ENCODE results near the gene SIAH2. TPM values are rescaled to one million over a fixed set of nuclear protein-coding genes. Genes with fewer than 3 reads are reported as not detected.

SIAH2 gene
- polyA plus RNA-seq, 3 donors = 24.6 to 43.5 (median 28.2) TPM

DNA sequence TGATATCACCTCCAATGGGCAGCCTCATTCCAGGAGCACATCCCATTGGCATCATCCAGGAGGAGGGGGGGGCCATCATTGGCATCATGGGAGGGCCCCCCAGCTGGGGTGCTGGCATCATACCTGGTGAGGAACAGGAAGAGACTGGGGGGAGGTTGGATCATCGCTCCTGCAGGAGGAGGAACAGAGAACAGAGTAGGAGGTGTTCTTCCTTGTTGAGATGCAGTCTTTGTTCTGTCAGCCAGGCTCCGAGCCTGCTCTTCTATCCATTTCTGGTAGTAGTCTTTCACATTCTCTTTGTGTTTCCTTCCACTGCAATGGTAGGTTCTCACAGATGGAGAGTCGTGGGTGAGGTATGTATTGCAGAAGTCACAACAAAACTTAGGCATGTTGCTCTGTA is 42.5 kb downstream of the SIAH2 start:
- Mint-ChIP-seq H3K27ac (no peak overlapping the region), H3K4me3 (no peak overlapping the region), H3K36me3 (no peaks in the 10 kb centered on the region), H3K27me3 (ENCODE audit: low read depth in 3 of 3) (peaks cover 1 to 3% (median 2%) of the 10 kb centered on the region in 3 donors), H3K4me1 (peaks cover 2% of the 10 kb centered on the region), H3K9me3 (peaks cover 0 to 5% (median 0%) of the 10 kb centered on the region in 7 donors)
- WGBS (ENCODE audit: insufficient coverage) = 83% methylated on average over 1 of the region's 3 CpGs
- H3K9me3 ChIP-seq (replicated peaks in 1 of 2; ENCODE audit: control insufficient read depth in 1 of 2, insufficient read depth in 1 of 2, low read length in 2 of 2) = no peaks in the 10 kb centered on the region
- H3K4me2 ChIP-seq (replicated peaks; ENCODE audit: extremely low read depth, low read length, poor library complexity, severe bottlenecking) = no peak overlapping the region
- H3K36me3 ChIP-seq (replicated peaks in 1 of 2; ENCODE audit: control insufficient read depth in 1 of 2, insufficient read depth in 2 of 2, low read length in 2 of 2) = no peaks in the 10 kb centered on the region
- H3K27me3 ChIP-seq (ENCODE audit: control insufficient read depth in 2 of 2, insufficient read depth in 2 of 2, low read length in 2 of 2) = no peaks in the 10 kb centered on the region
- intact Hi-C loops (cut with micrococcal nuclease) = loop anchor here (2.0 to 10.0 kb wide), 4 partner anchors 54 to 424 kb away; no protein-coding TSS in a partner anchor
- H3K9ac ChIP-seq (ENCODE audit: insufficient read depth, low read length, poor library complexity, severe bottlenecking) = no peak overlapping the region
- H3K4me1 ChIP-seq (ENCODE audit: control insufficient read depth in 1 of 2, insufficient read depth in 2 of 2, low read length in 2 of 2) = peaks cover 0 to 3% of the 10 kb centered on the region in 2 donors
- H2AFZ ChIP-seq (ENCODE audit: insufficient read depth, low read depth, low read length, poor library complexity, severe bottlenecking) = no peak overlapping the region
- no peak for DNase-seq
- TF ChIP-seq, protein P1, sequence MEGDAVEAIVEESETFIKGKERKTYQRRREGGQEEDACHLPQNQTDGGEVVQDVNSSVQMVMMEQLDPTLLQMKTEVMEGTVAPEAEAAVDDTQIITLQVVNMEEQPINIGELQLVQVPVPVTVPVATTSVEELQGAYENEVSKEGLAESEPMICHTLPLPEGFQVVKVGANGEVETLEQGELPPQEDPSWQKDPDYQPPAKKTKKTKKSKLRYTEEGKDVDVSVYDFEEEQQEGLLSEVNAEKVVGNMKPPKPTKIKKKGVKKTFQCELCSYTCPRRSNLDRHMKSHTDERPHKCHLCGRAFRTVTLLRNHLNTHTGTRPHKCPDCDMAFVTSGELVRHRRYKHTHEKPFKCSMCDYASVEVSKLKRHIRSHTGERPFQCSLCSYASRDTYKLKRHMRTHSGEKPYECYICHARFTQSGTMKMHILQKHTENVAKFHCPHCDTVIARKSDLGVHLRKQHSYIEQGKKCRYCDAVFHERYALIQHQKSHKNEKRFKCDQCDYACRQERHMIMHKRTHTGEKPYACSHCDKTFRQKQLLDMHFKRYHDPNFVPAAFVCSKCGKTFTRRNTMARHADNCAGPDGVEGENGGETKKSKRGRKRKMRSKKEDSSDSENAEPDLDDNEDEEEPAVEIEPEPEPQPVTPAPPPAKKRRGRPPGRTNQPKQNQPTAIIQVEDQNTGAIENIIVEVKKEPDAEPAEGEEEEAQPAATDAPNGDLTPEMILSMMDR (IDR thresholded peaks at IDR 0.05) = no peak
- H4K20me1 ChIP-seq (ENCODE audit: insufficient read depth, low read length) = no peaks in the 10 kb centered on the region
- no peak overlapping the region for H3K4me3 ChIP-seq (replicated peaks in 1 of 3; ENCODE audit: low read depth in 2 of 3, low read length in 3 of 3)
- no peak overlapping the region for H3K27ac ChIP-seq (ENCODE audit: low read depth in 1 of 2, low read length in 2 of 2)
- no peaks in the 10 kb centered on the region for H3K79me2 ChIP-seq (ENCODE audit: insufficient read depth, low read length)

DNA sequence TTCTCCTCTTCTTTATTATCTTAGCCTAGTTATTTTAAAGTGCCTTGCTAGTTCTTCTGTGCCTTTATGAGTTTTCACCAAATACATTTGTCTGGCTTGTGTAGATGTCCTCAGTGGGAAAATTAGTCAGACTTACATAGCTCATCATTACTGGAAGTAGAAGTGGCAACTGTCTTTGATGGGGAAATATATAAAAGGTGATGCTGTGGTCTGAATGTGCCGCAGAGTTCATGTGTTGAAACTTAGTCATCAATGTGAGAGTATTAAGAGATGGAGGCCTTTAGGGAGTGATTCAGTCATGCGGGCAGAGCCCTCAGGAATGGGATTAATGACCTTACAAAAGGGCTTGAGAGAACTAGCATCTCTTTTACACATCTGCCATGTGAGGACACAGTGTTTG is 52.9 kb downstream of the SIAH2 start:
- Histone ChIP-seq H4K20me1 (ENCODE audit: insufficient read depth, low read length) (no peaks in the 10 kb centered on the region), H3K4me3 (replicated peaks in 1 of 3; ENCODE audit: low read depth in 2 of 3, low read length in 3 of 3) (no peak overlapping the region), H3K36me3 (replicated peaks in 1 of 2; ENCODE audit: control insufficient read depth in 1 of 2, insufficient read depth in 2 of 2, low read length in 2 of 2) (no peaks in the 10 kb centered on the region), H3K4me1 (ENCODE audit: control insufficient read depth in 1 of 2, insufficient read depth in 2 of 2, low read length in 2 of 2) (no peaks in the 10 kb centered on the region), H3K9ac (ENCODE audit: insufficient read depth, low read length, poor library complexity, severe bottlenecking) (no peak overlapping the region), H3K27ac (ENCODE audit: low read depth in 1 of 2, low read length in 2 of 2) (no peak overlapping the region), H3K27me3 (ENCODE audit: control insufficient read depth in 2 of 2, insufficient read depth in 2 of 2, low read length in 2 of 2) (no peaks in the 10 kb centered on the region), H2AFZ (ENCODE audit: insufficient read depth, low read depth, low read length, poor library complexity, severe bottlenecking) (no peak overlapping the region), H3K79me2 (ENCODE audit: insufficient read depth, low read length) (no peaks in the 10 kb centered on the region), H3K9me3 (replicated peaks in 1 of 2; ENCODE audit: control insufficient read depth in 1 of 2, insufficient read depth in 1 of 2, low read length in 2 of 2) (peaks cover 0 to 3% of the 10 kb centered on the region in 2 donors), H3K4me2 (replicated peaks; ENCODE audit: extremely low read depth, low read length, poor library complexity, severe bottlenecking) (no peak overlapping the region)
- TF ChIP-seq, protein P1 (IDR thresholded peaks at IDR 0.05) = no peak
- intact Hi-C loops (cut with micrococcal nuclease) = no loop called here
- H3K9me3 Mint-ChIP-seq = peaks cover 0 to 11% (median 3%) of the 10 kb centered on the region in 7 donors
- no peaks in the 10 kb centered on the region for H3K36me3 Mint-ChIP-seq
- no peaks in the 10 kb centered on the region for H3K4me1 Mint-ChIP-seq
- no peak overlapping the region for H3K4me3 Mint-ChIP-seq
- 100% methylated on average over 2 of the region's 2 CpGs for WGBS (ENCODE audit: insufficient coverage)
- no peak overlapping the region for H3K27ac Mint-ChIP-seq
- peaks cover 0 to 3% (median under 1%) of the 10 kb centered on the region in 3 donors for H3K27me3 Mint-ChIP-seq (ENCODE audit: low read depth in 3 of 3)
- DNase-seq = no peak

All from CD14-positive monocyte (primary cell).